ENCODE data around the gene KRT80.

Gene KRT80

GRCh38 chr12:52142431-52142830, 49.4 kb downstream of the KRT80 start:
- Histone ChIP-seq H3K79me2 (ENCODE audit: insufficient read depth, low read depth) (no peaks in the 10 kb centered on the region), H4K20me1 (ENCODE audit: insufficient read depth) (no peaks in the 10 kb centered on the region), H3K4me2 (no peak overlapping the region), H3K9ac (no peak overlapping the region), H3K27me3 (ENCODE audit: insufficient read depth, low read depth) (peaks cover 2% of the 10 kb centered on the region; the same call in 1 of the 2 replicates), H2AFZ (ENCODE audit: low read depth) (no peak overlapping the region), H3K27ac (no peak overlapping the region), H3K36me3 (ENCODE audit: insufficient read depth) (no peaks in the 10 kb centered on the region), H3K4me3 (IDR thresholded peaks at IDR 0.05; ENCODE audit: insufficient read depth, low read depth, low read length) (no peak overlapping the region), H3K4me1 (ENCODE audit: low read depth, poor library complexity, severe bottlenecking) (peaks cover 4% of the 10 kb centered on the region)
- TF ChIP-seq, protein P1, sequence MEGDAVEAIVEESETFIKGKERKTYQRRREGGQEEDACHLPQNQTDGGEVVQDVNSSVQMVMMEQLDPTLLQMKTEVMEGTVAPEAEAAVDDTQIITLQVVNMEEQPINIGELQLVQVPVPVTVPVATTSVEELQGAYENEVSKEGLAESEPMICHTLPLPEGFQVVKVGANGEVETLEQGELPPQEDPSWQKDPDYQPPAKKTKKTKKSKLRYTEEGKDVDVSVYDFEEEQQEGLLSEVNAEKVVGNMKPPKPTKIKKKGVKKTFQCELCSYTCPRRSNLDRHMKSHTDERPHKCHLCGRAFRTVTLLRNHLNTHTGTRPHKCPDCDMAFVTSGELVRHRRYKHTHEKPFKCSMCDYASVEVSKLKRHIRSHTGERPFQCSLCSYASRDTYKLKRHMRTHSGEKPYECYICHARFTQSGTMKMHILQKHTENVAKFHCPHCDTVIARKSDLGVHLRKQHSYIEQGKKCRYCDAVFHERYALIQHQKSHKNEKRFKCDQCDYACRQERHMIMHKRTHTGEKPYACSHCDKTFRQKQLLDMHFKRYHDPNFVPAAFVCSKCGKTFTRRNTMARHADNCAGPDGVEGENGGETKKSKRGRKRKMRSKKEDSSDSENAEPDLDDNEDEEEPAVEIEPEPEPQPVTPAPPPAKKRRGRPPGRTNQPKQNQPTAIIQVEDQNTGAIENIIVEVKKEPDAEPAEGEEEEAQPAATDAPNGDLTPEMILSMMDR (conservative IDR thresholded peaks at IDR 0.05; ENCODE audit: low read depth, low read length) = no peak

DNA sequence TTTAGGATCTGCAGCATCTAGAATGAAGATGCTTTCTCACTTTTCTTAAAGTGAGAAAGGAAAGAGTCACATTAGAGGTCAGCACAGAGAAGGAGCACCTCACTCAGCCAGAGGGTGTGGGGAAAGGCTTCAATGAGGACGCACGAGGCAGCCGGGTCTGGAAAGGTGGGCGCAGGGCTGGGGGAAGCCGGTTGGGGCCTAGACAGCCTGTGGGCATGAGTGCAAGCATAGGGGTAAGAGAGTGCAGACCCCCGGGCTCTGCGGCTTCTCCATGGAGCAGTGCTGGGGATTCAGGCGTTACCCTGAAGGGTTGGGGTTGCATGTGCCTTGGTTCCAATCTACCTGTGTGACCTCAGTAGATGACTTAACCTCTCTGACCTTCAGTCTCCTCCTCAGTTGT, 49.9 kb downstream of the KRT80 start:
- no peak overlapping the region for H3K9ac ChIP-seq
- no peak overlapping the region for H2AFZ ChIP-seq (ENCODE audit: low read depth)
- H3K79me2 ChIP-seq (ENCODE audit: insufficient read depth, low read depth) = no peaks in the 10 kb centered on the region
- H3K27ac ChIP-seq = no peak overlapping the region
- no peak overlapping the region for H3K4me2 ChIP-seq
- H4K20me1 ChIP-seq (ENCODE audit: insufficient read depth) = no peaks in the 10 kb centered on the region
- no peaks in the 10 kb centered on the region for H3K36me3 ChIP-seq (ENCODE audit: insufficient read depth)
- H3K27me3 ChIP-seq (ENCODE audit: insufficient read depth, low read depth) = peaks cover 2% of the 10 kb centered on the region; the same call in 1 of the 2 replicates
- TF ChIP-seq, protein P1 (conservative IDR thresholded peaks at IDR 0.05; ENCODE audit: low read depth, low read length) = no peak
- no peak overlapping the region for H3K4me3 ChIP-seq (IDR thresholded peaks at IDR 0.05; ENCODE audit: insufficient read depth, low read depth, low read length)
- H3K4me1 ChIP-seq (ENCODE audit: low read depth, poor library complexity, severe bottlenecking) = peaks cover 4% of the 10 kb centered on the region

GRCh38 chr12:52141306-52141705, 50.5 kb downstream of the KRT80 start:
- no peak overlapping the region for H3K9ac ChIP-seq
- peaks cover 4% of the 10 kb centered on the region for H3K4me1 ChIP-seq (ENCODE audit: low read depth, poor library complexity, severe bottlenecking)
- H2AFZ ChIP-seq (ENCODE audit: low read depth) = no peak overlapping the region
- H3K79me2 ChIP-seq (ENCODE audit: insufficient read depth, low read depth) = no peaks in the 10 kb centered on the region
- H3K27me3 ChIP-seq (ENCODE audit: insufficient read depth, low read depth) = peaks cover 6% of the 10 kb centered on the region; the same call in 1 of the 2 replicates
- no peaks in the 10 kb centered on the region for H3K36me3 ChIP-seq (ENCODE audit: insufficient read depth)
- TF ChIP-seq, protein P1 (conservative IDR thresholded peaks at IDR 0.05; ENCODE audit: low read depth, low read length) = no peak
- no peak overlapping the region for H3K4me3 ChIP-seq (IDR thresholded peaks at IDR 0.05; ENCODE audit: insufficient read depth, low read depth, low read length)
- H3K4me2 ChIP-seq = no peak overlapping the region
- no peak overlapping the region for H3K27ac ChIP-seq
- H4K20me1 ChIP-seq (ENCODE audit: insufficient read depth) = no peaks in the 10 kb centered on the region

DNA sequence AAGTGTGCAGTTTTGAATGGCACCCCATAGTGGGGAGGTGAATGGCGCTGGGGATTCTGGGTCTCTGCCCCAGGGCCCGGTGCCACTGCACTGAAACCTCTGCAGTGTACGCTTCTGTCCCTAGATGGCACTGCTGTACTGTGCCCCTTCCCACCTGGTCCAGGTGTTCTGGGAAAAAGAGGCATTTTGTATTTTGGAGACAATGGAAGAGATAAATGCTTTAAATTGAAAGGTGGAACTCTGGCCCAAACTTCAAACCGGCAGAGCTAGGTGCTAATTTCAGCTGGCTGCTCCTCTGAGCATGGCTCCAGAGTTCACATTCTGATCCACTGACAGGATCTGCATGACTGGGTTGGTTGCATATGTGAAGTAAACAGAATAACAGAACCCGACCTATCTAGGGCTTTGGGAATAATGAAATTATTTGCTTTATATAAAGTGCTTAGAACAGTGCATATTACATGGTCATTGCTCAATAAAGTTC, 52.2 kb downstream of the KRT80 start:
- Histone ChIP-seq H3K36me3 (ENCODE audit: insufficient read depth) (no peaks in the 10 kb centered on the region), H2AFZ (ENCODE audit: low read depth) (peak overlapping the region; percentile 59; the same call in 1 of the 2 replicates), H3K4me3 (IDR thresholded peaks at IDR 0.05; ENCODE audit: insufficient read depth, low read depth, low read length) (no peak overlapping the region), H3K27ac (no peak overlapping the region), H3K4me2 (no peak overlapping the region), H3K4me1 (ENCODE audit: low read depth, poor library complexity, severe bottlenecking) (peaks cover 4% of the 10 kb centered on the region), H3K9ac (no peak overlapping the region), H3K79me2 (ENCODE audit: insufficient read depth, low read depth) (no peaks in the 10 kb centered on the region), H4K20me1 (ENCODE audit: insufficient read depth) (no peaks in the 10 kb centered on the region), H3K27me3 (ENCODE audit: insufficient read depth, low read depth) (peaks cover 18% of the 10 kb centered on the region)
- TF ChIP-seq, protein P1 (conservative IDR thresholded peaks at IDR 0.05; ENCODE audit: low read depth, low read length) = peak; percentile 96

All from KMS-11 (cell line).